Aorta (tissue), 5 donors: ENCODE data around the gene AGAP3. TPM values are rescaled to one million over a fixed set of nuclear protein-coding genes. Genes with fewer than 3 reads are reported as not detected.

Experiments used
- ATAC-seq: fragments of 200-7000 bp; cut with Tn5 transposase; one replicate; pipeline ENCODE4 v1.9.1; 2022; ENCODE audit warnings: moderate library complexity; ENCODE audit not compliant: low FRiP score
- DNase-seq, 2 donors: peaks; one replicate each; pipeline ENCODE4 v3.0.0-alpha.2; 2020
- H3K27ac ChIP-seq, 2 donors: one replicate each; pipeline ENCODE4 v1.5.1; 2013; ENCODE audit warnings: low read length in 2 of 2, mild to moderate bottlenecking in 2 of 2, moderate library complexity in 2 of 2, control low read depth in 1 of 2, inconsistent platforms in 1 of 2, low read depth in 1 of 2
- H3K27me3 ChIP-seq, 2 donors: one replicate each; pipeline ENCODE4 v1.6.1; 2013; ENCODE audit warnings: control low read depth in 1 of 2, low read length in 1 of 2, mild to moderate bottlenecking in 1 of 2, moderate library complexity in 1 of 2; ENCODE audit not compliant: insufficient read depth in 2 of 2, control insufficient read depth in 1 of 2
- H3K36me3 ChIP-seq, 2 donors: one replicate each; pipeline ENCODE4 v1.6.1; 2013; ENCODE audit warnings: control low read depth in 1 of 2, low read length in 1 of 2, mild to moderate bottlenecking in 1 of 2; ENCODE audit not compliant: insufficient read depth in 2 of 2, control insufficient read depth in 1 of 2
- H3K4me1 ChIP-seq, 2 donors: one replicate each; pipeline ENCODE4 v1.6.1; 2013; ENCODE audit warnings: low read length in 2 of 2, control low read depth in 1 of 2, mild to moderate bottlenecking in 1 of 2, moderate library complexity in 1 of 2; ENCODE audit not compliant: insufficient read depth in 2 of 2, control insufficient read depth in 1 of 2
- H3K4me3 ChIP-seq, 2 donors: one replicate each; pipeline ENCODE4 v1.5.1; 2013; ENCODE audit warnings: low read length in 2 of 2, control low read depth in 1 of 2, mild to moderate bottlenecking in 1 of 2
- H3K9me3 ChIP-seq: one replicate; pipeline ENCODE4 v1.6.1; 2013; ENCODE audit warnings: mild to moderate bottlenecking, low read length; ENCODE audit not compliant: control insufficient read depth
- WGBS, 2 donors: extraction: QIAGEN DNeasy Blood & Tissue Kit; methylation state at CpG; one replicate each; pipeline ENCODE4 v1.1.7; 2013; 5-methylcytosine and 5-hydroxymethylcytosine counted together
- intact Hi-C, 2 donors: fragments of 100-400 bp; cut with DNase I; formaldehyde crosslinking; loops; one replicate each; pipeline versions ENCODE4 v1.14.2 to v1.15.0; 2022
- polyA plus RNA-seq, 2 donors: library from polyadenylated mRNA; stranded (reverse); fragments of 200-250 nt; gene quantifications; one replicate each; pipeline ENCODE4 v1.2.3, GENCODE V29; 2013
- total RNA-seq, 2 donors: library from RNA; stranded (reverse); fragmentation: NEBNext Ultra II Directional; extraction: Animal tissue kit (Norgen Biotek cat#: 25700); gene quantifications; one replicate each; pipeline ENCODE4 v1.2.1, GENCODE V29; 2021
- donor health status: healthy with polysubstance abuse.
- donor health status: Bipolar disorder and iron deficiency.
- donor health status: DM: no; HTN: no; CAD: no.
- donor health status: DM: no; HTN: no; CAD: no.
- donor health status: DM: yes; HTN: yes; CAD: no.

AGAP3 gene
- total and polyA plus RNA-seq, 4 donors = 21.5 to 115 (median 82.7) TPM

DNA sequence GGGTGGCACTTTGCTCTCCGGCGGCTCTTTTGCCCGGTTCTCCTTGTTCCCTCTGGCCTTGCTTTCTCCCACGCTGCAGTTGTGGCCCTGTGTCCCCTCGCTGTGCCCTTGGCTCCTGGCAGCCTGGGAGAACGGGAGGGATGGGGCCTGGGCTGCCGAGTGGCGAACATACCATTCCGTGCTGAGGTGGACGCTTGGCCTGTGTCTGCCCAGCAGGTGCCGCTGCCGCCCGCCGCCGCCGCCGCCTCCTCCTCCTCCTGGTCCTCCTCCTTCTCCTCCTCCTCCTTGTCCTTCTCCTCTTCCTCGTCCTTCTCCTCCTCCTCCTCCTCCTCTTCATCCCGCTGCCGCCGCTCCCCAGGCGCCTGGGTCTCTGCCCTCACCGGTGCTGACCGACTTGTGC lies 36.0 kb downstream of the AGAP3 start:
- no peak for ATAC-seq
- peaks cover 0 to 4% of the 10 kb centered on the region in 2 donors for H3K36me3 ChIP-seq
- no peaks in the 10 kb centered on the region for H3K9me3 ChIP-seq
- no peaks in the 10 kb centered on the region for H3K4me1 ChIP-seq
- WGBS, 2 donors = 86 to 89% methylated on average over 24 of the region's 24 CpGs
- H3K4me3 ChIP-seq = no peak overlapping the region
- H3K27me3 ChIP-seq = no peaks in the 10 kb centered on the region
- intact Hi-C loops = loop anchor here (5.0 kb wide), 2 partner anchors 50 to 180 kb away; no protein-coding TSS in a partner anchor
- DNase-seq = no peak
- no peak overlapping the region for H3K27ac ChIP-seq

DNA sequence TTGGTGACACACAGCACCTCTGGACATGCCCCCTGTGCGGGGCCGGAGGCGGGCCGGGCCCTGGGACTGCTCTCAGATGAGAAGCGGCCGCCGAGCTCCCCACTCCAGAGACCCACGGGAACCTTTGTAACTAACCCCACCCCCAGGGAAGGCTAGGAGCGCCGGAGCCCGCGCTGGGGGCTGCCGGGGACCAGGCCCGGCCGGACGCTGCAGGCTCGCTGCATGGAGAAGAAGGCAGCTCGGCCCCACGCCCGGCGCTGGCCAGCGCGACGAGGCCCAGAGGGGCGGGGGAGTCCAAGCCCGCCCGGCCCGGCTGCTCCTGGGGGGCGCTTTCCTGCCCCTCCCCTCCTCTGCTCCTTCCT lies 36.5 kb downstream of the AGAP3 start:
- H3K4me1 ChIP-seq = no peaks in the 10 kb centered on the region
- H3K27me3 ChIP-seq = no peaks in the 10 kb centered on the region
- DNase-seq (no peak), ATAC-seq (no peak)
- WGBS, 2 donors = 91% methylated on average over 25 to 29 of the region's 29 CpGs
- H3K9me3 ChIP-seq = no peaks in the 10 kb centered on the region
- intact Hi-C loops = loop anchor here (5.0 kb wide), 2 partner anchors 50 to 180 kb away; no protein-coding TSS in a partner anchor
- no peak overlapping the region for H3K4me3 ChIP-seq
- no peak overlapping the region for H3K27ac ChIP-seq
- H3K36me3 ChIP-seq = peaks cover 0 to 4% of the 10 kb centered on the region in 2 donors

DNA sequence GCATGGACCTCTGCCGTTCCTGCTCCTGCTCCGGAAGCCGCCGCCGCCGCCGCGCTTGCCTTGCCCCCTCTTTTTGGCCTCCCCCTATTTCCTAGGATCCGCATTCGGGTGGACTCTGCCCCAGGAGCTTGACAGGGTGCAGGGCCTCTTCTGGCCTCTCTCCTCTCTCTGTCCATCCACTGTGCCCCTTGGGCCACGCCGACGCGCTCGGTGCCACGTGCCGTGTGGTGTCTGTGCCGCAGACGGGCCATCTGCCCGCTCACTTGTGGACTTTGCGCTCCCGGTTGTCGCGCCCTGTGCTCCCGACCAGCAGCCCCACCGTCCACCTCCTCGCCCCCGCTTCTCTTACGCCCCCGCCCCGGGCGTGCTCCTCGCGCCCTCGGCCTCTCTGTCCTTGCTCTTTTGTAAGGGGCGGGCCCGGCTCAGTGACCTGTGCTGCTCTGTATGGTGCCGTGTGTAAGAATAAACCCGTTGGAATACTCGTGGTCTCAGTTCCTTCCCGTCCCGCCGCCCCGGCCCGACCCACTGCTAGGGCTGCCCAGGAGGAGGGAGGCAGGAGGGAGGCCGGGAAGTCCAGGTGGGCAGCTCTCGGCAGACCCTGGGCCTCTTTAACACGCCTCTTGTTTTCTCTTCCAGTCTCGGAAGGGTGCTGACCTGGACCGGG lies 37.0 kb downstream of the AGAP3 start:
- intact Hi-C loops = loop anchor here (5.0 kb wide), 2 partner anchors 49 to 179 kb away; no protein-coding TSS in a partner anchor
- Histone ChIP-seq H3K27me3 (no peaks in the 10 kb centered on the region), H3K36me3 (peaks cover 0 to 4% of the 10 kb centered on the region in 2 donors), H3K9me3 (no peaks in the 10 kb centered on the region), H3K4me1 (no peaks in the 10 kb centered on the region), H3K27ac (no peak overlapping the region), H3K4me3 (no peak overlapping the region)
- DNase-seq (no peak), ATAC-seq (no peak)
- WGBS, 2 donors = 89 to 90% methylated on average over 49 to 50 of the region's 50 CpGs

DNA sequence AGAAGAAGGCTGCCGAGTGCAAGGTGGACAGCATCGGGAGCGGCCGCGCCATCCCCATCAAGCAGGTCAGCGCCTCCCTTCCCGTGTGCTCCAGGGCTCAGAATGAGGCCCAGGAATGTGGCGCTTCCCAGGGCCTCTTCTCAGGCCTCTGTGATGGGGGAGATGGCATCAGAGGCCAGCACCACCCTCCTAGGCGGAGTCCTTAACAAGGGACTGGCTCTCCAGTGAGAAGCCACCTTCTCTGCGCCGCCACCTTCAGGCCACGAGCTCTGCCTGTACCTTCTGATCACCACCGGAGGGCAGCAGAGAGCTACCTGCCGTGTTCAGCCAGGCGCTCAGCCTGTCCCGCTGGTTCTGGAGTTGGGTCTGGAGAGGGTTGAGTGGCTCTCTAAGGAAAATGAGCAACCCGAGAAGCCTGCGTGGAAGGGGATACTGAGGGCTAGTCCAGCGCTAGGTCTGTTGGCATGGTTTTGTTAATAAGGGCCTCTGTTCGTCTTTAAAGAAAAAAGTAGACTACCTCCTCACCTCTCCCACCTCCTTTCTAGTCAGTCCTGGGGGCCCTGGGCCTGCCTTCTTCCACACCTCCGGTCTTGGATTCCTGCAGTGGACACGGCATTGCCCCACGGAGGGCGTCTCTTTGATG lies 37.7 kb downstream of the AGAP3 start:
- no peak overlapping the region for H3K4me3 ChIP-seq
- H3K27ac ChIP-seq = no peak overlapping the region
- ATAC-seq (peak; percentile 87), DNase-seq (peak; percentile 86 to 93)
- H3K9me3 ChIP-seq = no peaks in the 10 kb centered on the region
- intact Hi-C loops = loop anchor here (5.0 kb wide), 2 partner anchors 48 to 178 kb away; no protein-coding TSS in a partner anchor
- H3K27me3 ChIP-seq = no peaks in the 10 kb centered on the region
- 39 to 41% methylated on average over 24 of the region's 24 CpGs for WGBS, 2 donors
- no peaks in the 10 kb centered on the region for H3K4me1 ChIP-seq
- H3K36me3 ChIP-seq = peaks cover 0 to 2% of the 10 kb centered on the region in 2 donors

DNA sequence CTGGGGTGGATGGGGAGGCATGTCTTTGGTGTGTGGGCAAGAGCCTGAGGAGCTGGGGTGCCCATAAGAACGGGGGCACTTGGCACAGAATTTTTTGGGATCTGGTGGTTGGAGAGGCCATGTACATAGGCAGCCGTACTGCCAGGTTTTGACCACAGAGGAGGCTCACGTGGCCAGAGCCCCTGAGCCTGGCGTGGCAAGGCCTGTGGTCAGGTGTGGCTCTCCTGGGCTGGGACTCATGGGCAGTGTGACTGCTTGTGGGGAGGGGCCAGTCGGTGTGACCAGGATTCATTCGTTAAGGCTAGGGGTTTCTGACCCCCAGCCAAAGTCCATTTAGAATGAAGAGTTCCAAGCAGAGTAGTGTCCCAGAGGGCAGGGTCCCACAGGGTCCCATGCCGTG lies 38.2 kb downstream of the AGAP3 start:
- no peak for ATAC-seq
- Histone ChIP-seq H3K9me3 (no peaks in the 10 kb centered on the region), H3K27ac (no peak overlapping the region), H3K27me3 (no peaks in the 10 kb centered on the region), H3K36me3 (peaks cover 0 to 2% of the 10 kb centered on the region in 2 donors), H3K4me1 (no peaks in the 10 kb centered on the region), H3K4me3 (no peak overlapping the region)
- DNase-seq = no peak
- WGBS, 2 donors = 85 to 86% methylated on average over 7 of the region's 7 CpGs
- intact Hi-C loops = loop anchor here (5.0 kb wide), 2 partner anchors 48 to 178 kb away; no protein-coding TSS in a partner anchor

DNA sequence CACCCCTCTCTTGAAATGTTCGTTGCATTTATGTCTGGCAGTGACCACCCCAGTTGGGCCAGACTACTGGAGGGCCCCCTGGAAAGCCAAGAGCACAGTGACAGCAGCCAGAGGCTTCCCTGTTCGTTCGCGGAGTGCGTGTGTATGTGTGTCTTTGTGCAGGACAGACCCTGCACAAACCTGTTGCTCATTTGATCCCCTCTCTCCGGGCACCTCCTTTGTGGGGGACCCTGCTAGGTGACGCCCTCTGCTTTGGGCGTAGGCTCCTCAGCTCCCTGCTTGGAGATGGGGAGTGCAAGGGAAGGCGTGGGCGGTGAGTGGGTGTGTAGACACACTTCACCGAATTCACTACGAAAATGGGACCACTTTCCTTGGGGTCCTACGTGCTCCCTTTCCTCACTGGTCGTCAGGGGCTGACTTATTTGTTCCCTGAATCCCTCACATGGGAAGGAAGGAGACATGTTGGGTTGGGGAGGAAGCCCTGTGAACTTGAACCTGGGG lies 38.7 kb downstream of the AGAP3 start:
- Histone ChIP-seq H3K27me3 (no peaks in the 10 kb centered on the region), H3K27ac (no peak overlapping the region), H3K4me3 (no peak overlapping the region), H3K9me3 (no peaks in the 10 kb centered on the region), H3K4me1 (no peaks in the 10 kb centered on the region), H3K36me3 (peaks cover 0 to 2% of the 10 kb centered on the region in 2 donors)
- 87 to 89% methylated on average over 14 of the region's 14 CpGs for WGBS, 2 donors
- ATAC-seq = no peak
- intact Hi-C loops = loop anchor here (1.0 to 5.0 kb wide), 3 partner anchors 47 to 177 kb away; no protein-coding TSS in a partner anchor
- no peak for DNase-seq

DNA sequence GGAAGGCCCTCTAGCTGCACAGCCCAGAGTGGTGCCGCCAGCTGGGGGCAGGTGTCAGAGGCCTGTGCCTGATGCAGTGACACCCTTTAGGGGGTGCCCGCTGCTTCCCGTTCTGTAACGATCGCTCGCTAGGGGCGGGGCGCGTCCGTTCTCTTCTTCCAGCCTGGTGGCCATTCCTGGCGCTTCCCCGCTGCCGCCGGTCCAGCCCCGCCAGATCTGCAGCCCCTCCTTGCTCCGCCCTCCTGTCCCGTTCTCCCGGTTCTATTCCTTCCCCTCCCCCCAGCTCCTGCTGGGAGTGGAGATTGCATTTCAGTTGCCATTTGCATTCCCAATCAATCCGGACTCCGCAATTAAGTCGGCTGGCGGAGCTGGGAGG lies 39.2 kb downstream of the AGAP3 start:
- Histone ChIP-seq H3K27ac (no peak overlapping the region), H3K36me3 (no peaks in the 10 kb centered on the region), H3K4me3 (peak overlapping the region; percentile 13 to 21), H3K27me3 (no peaks in the 10 kb centered on the region), H3K9me3 (no peaks in the 10 kb centered on the region), H3K4me1 (no peaks in the 10 kb centered on the region)
- 3 to 5% methylated on average over 21 to 22 of the region's 22 CpGs for WGBS, 2 donors
- ATAC-seq (peak; percentile 6), DNase-seq (no peak)
- intact Hi-C loops = loop anchor here in 1 of 2 donors (1.0 kb wide), 1 partner anchor 47 kb away; no protein-coding TSS in a partner anchor

DNA sequence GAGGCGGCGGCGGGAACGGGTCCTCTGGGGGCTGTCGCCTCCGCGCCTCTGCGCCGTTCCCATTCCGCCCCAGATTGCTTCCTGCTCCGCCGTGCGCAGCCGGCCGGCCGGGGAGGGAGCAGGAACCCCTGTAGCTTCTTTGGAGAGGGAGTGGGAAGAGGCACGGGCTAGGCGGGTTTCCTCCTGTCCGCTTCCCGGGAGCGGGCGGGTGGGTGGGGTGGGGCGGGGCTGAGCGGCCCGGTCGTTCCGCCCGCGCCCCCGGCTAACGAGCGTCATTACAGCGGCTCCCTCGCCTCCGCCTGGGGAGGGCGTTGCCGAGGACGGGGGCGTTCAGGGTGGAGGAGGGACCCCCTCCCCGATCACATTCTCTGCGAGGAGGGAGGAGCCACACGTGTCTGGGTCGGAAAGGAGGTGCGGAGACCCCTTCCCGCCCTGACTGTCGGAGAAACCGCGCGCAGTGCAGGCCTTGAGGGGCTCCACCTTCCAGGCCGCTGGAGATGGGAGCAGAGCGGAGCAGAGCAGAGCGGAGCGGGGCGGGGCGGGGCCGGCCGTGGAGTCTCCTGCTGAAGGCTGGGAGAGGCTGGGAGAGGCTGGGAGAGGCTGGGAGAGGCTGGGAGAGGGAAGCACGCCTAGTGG lies 39.7 kb downstream of the AGAP3 start:
- no peak overlapping the region for H3K27ac ChIP-seq
- DNase-seq = no peak

More for the DNA sequence above, 39.7 kb downstream of the AGAP3 start:
- intact Hi-C loops = loop anchor here (1.0 to 2.0 kb wide), 2 partner anchors 46 to 177 kb away; no protein-coding TSS in a partner anchor
- no peaks in the 10 kb centered on the region for H3K27me3 ChIP-seq
- H3K36me3 ChIP-seq = no peaks in the 10 kb centered on the region
- no peaks in the 10 kb centered on the region for H3K4me1 ChIP-seq
- H3K4me3 ChIP-seq = peak overlapping the region; percentile 13 to 21
- 7 to 8% methylated on average over 36 to 58 of the region's 58 CpGs for WGBS, 2 donors
- H3K9me3 ChIP-seq = no peaks in the 10 kb centered on the region
- no peak for ATAC-seq
